Measurements from ENCODE around the gene RASSF3. TPM values are rescaled to one million over a fixed set of nuclear protein-coding genes. Genes with fewer than 3 reads are reported as not detected.

RASSF3 gene
- total RNA-seq, 6 experiments from 2014 or later = 5.8 to 27.3 (median 10.6) TPM

GRCh38 chr12:64587447-64587846 is 22.8 kb upstream of the RASSF3 start:
- Histone ChIP-seq H3K27me3 (no peaks in the 10 kb centered on the region), H3K4me1 (no peaks in the 10 kb centered on the region), H3K4me3 (no peak overlapping the region), H3K9me3 (no peaks in the 10 kb centered on the region), H3K36me3 (no peaks in the 10 kb centered on the region), H3K27ac (no peak overlapping the region)
- intact Hi-C loops (cut with DNase I) = no loop called here
- TF ChIP-seq, protein P1, sequence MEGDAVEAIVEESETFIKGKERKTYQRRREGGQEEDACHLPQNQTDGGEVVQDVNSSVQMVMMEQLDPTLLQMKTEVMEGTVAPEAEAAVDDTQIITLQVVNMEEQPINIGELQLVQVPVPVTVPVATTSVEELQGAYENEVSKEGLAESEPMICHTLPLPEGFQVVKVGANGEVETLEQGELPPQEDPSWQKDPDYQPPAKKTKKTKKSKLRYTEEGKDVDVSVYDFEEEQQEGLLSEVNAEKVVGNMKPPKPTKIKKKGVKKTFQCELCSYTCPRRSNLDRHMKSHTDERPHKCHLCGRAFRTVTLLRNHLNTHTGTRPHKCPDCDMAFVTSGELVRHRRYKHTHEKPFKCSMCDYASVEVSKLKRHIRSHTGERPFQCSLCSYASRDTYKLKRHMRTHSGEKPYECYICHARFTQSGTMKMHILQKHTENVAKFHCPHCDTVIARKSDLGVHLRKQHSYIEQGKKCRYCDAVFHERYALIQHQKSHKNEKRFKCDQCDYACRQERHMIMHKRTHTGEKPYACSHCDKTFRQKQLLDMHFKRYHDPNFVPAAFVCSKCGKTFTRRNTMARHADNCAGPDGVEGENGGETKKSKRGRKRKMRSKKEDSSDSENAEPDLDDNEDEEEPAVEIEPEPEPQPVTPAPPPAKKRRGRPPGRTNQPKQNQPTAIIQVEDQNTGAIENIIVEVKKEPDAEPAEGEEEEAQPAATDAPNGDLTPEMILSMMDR (IDR thresholded peaks at IDR 0.05) = no peak
- no peak for TF ChIP-seq POLR2A (IDR thresholded peaks at IDR 0.05)
- ATAC-seq (no peak), DNase-seq (no peak)
- 88% methylated on average over 4 of the region's 5 CpGs for WGBS (ENCODE audit: insufficient coverage, low coverage, low lambda C conversion rate, missing lambda C conversion rate)

GRCh38 chr12:64590183-64590582 is 20.1 kb upstream of the RASSF3 start:
- DNase-seq (no peak), ATAC-seq (peak in 1 of 4 donors; percentile 74)
- H3K27me3 ChIP-seq = no peaks in the 10 kb centered on the region
- intact Hi-C loops (cut with DNase I) = no loop called here
- no peak overlapping the region for H3K27ac ChIP-seq
- H3K9me3 ChIP-seq = no peaks in the 10 kb centered on the region
- no peaks in the 10 kb centered on the region for H3K4me1 ChIP-seq
- H3K36me3 ChIP-seq = no peaks in the 10 kb centered on the region
- H3K4me3 ChIP-seq = no peak overlapping the region
- TF ChIP-seq, protein P1 (IDR thresholded peaks at IDR 0.05) = no peak
- TF ChIP-seq POLR2A (IDR thresholded peaks at IDR 0.05) = no peak
- 91% methylated on average over 1 of the region's 1 CpG for WGBS (ENCODE audit: insufficient coverage, low coverage, low lambda C conversion rate, missing lambda C conversion rate)

GRCh38 chr12:64595863-64596793 is 14.2 kb upstream of the RASSF3 start:
- Histone ChIP-seq H3K36me3 (no peaks in the 10 kb centered on the region), H3K9me3 (no peaks in the 10 kb centered on the region), H3K27ac (no peak overlapping the region), H3K27me3 (no peaks in the 10 kb centered on the region), H3K4me1 (no peaks in the 10 kb centered on the region), H3K4me3 (no peak overlapping the region)
- no peak for TF ChIP-seq POLR2A (IDR thresholded peaks at IDR 0.05)
- TF ChIP-seq, protein P1 (IDR thresholded peaks at IDR 0.05) = no peak
- ATAC-seq (peak; percentile 66 to 86 (median 72)), DNase-seq (peak in 1 of 3 donors; percentile 46)
- intact Hi-C loops (cut with DNase I) = no loop called here
- WGBS (ENCODE audit: insufficient coverage, low coverage, low lambda C conversion rate, missing lambda C conversion rate) = 69% methylated on average over 6 of the region's 6 CpGs

DNA sequence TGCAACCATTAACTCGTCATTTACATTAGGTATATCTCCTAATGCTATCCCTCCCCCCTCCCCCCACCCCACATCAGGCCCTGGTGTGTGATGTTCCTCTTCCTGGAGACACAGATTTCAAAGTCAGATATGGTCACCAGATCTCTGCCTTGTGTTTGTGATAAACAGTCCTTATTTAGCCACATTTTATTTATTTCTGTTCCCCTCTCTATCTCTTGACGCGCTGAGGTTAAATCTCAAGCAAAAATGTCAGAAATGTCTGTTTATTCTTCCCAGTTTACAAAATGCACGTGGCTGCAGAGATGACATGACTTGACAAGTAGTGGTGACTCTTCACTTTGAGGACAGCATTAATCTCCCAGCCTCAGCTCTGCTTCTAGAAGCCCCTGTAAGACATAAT is 11.5 kb upstream of the RASSF3 start:
- no peak overlapping the region for H3K4me3 ChIP-seq
- H3K36me3 ChIP-seq = no peaks in the 10 kb centered on the region
- no peak for ATAC-seq
- peak in 1 of 3 donors; percentile 13 for DNase-seq
- intact Hi-C loops (cut with DNase I) = no loop called here
- no peaks in the 10 kb centered on the region for H3K4me1 ChIP-seq
- H3K27me3 ChIP-seq = no peaks in the 10 kb centered on the region
- TF ChIP-seq, protein P1 (IDR thresholded peaks at IDR 0.05) = no peak
- TF ChIP-seq POLR2A (IDR thresholded peaks at IDR 0.05) = no peak
- no peak overlapping the region for H3K27ac ChIP-seq
- 61% methylated on average over 4 of the region's 4 CpGs for WGBS (ENCODE audit: insufficient coverage, low coverage, low lambda C conversion rate, missing lambda C conversion rate)
- H3K9me3 ChIP-seq = no peaks in the 10 kb centered on the region
